ENCODE results near the gene CCNY.

- no peak for TF ChIP-seq POLR2A (IDR thresholded peaks at IDR 0.05; ENCODE audit: low read depth, low read length)
- no peak for TF ChIP-seq POLR2AphosphoS5 (IDR thresholded peaks at IDR 0.05; ENCODE audit: low read depth, low read length)
- no peak for TF ChIP-seq TAF1 (IDR thresholded peaks at IDR 0.05; ENCODE audit: low read depth, low read length)
- no peak for TF ChIP-seq SPI1 (IDR thresholded peaks at IDR 0.05; ENCODE audit: low read depth, low read length)
- TF ChIP-seq PAX5 (IDR thresholded peaks at IDR 0.05; ENCODE audit: insufficient read depth, low read length, severe bottlenecking): no peak
- TF ChIP-seq POU2F2 (IDR thresholded peaks at IDR 0.05; ENCODE audit: low read depth, low read length): no peak
Measured at GRCh38 chr10:35592441-35592840, 256.1 kb downstream of the CCNY start.

All from GM12891 (cell line).